Panc1 (cell line): ENCODE results near the gene CCNJL. TPM values are rescaled to one million over a fixed set of nuclear protein-coding genes. Genes with fewer than 3 reads are reported as not detected.

Experiments
- ATAC-seq: fragments of 200-7000 bp; cut with Tn5 transposase; 2 replicates; pipeline ENCODE4 v1.9.1; 2020; ENCODE audit warnings: mild to moderate bottlenecking, moderate library complexity
- BruUV-seq: library from RNA; stranded (reverse); fragments of 400-500 nt; replicated peaks from 2 replicates; lab custom pipeline; 2021; lab: Mats Ljungman, UMichigan
- CTCF ChIA-PET: fragments of 300-600 bp; sonication (Branson Sonifier 250); formaldehyde crosslinking; loops from one replicate; lab custom pipeline; 2022; ENCODE audit warnings: antibody characterized with exemption; lab: Charles Lee
- POLR2A ChIA-PET: fragments of 300-600 bp; sonication (Branson Sonifier 250); formaldehyde crosslinking; loops from one replicate; lab custom pipeline; 2022; ENCODE audit warnings: antibody characterized with exemption; lab: Charles Lee
- DNase-seq: peaks from one replicate; pipeline ENCODE4 v3.0.0-alpha.2; 2010; ENCODE audit warnings: low read depth, low spot score
- H3K27ac ChIP-seq: 2 replicates; pipeline ENCODE4 v1.5.1; 2011; ENCODE audit warnings: mild to moderate bottlenecking, low read length, inconsistent platforms
- H3K27me3 ChIP-seq: fragments of 200-500 bp; sonication (Bioruptor generic); 2 replicates; pipeline ENCODE4 v1.6.0; 2014; ENCODE audit warnings: low read length, inconsistent platforms; ENCODE audit not compliant: control insufficient read depth, insufficient read depth
- H3K36me3 ChIP-seq: fragments of 200-500 bp; sonication (Bioruptor generic); 2 replicates; pipeline ENCODE4 v1.5.1; 2014; ENCODE audit warnings: inconsistent platforms, mild to moderate bottlenecking, low read length, moderate library complexity; ENCODE audit not compliant: control insufficient read depth, insufficient read depth
- H3K4me1 ChIP-seq: 2 replicates; pipeline ENCODE4 v1.5.1; 2011; ENCODE audit warnings: inconsistent platforms, mild to moderate bottlenecking, low read length, moderate library complexity; ENCODE audit not compliant: control insufficient read depth, insufficient read depth
- H3K4me3 ChIP-seq, 2 experiments: 2 replicates each; pipeline ENCODE4 v1.5.1; 2011 to 2012; ENCODE audit warnings: low read depth in 2 of 2, low read length in 2 of 2, mild to moderate bottlenecking in 2 of 2, inconsistent platforms in 1 of 2, moderate library complexity in 1 of 2
- H3K9me3 ChIP-seq: fragments of 200-500 bp; sonication (Bioruptor generic); 2 replicates; pipeline ENCODE4 v1.5.1; 2014; ENCODE audit warnings: low read depth, mild to moderate bottlenecking, inconsistent platforms, low read length, moderate library complexity; ENCODE audit not compliant: control insufficient read depth, insufficient read depth
- CTCF ChIP-seq: fragments of 450-650 bp; IDR thresholded peaks from 2 replicates; pipeline ENCODE4 v1.5.1; 2017; ENCODE audit warnings: mild to moderate bottlenecking
- POLR2AphosphoS5 ChIP-seq: IDR thresholded peaks from 2 replicates; pipeline ENCODE4 v1.6.1; 2012; ENCODE audit warnings: mild to moderate bottlenecking, low read depth, low read length, moderate library complexity
- REST ChIP-seq, 2 experiments: IDR thresholded peaks; 2 replicates each; pipeline ENCODE4 v1.6.1; 2011 to 2012; ENCODE audit warnings: low read depth in 2 of 2, control low read depth in 1 of 2, low read length in 1 of 2, mild to moderate bottlenecking in 1 of 2, moderate library complexity in 1 of 2; ENCODE audit not compliant: insufficient read depth in 1 of 2
- SIN3A ChIP-seq: IDR thresholded peaks from 2 replicates; pipeline ENCODE4 v1.6.1; 2012; ENCODE audit warnings: low read depth, mild to moderate bottlenecking, low read length, moderate library complexity, borderline replicate concordance; ENCODE audit not compliant: insufficient read depth
- TCF7L2 ChIP-seq: IDR thresholded peaks from 2 replicates; pipeline ENCODE4 v1.6.1; 2011; ENCODE audit warnings: mild to moderate bottlenecking, low read depth, low read length, inconsistent platforms
- in situ Hi-C: cut with HindIII; loops from 2 replicates; pipeline ENCODE4 v1.10.0; 2016; ENCODE audit warnings: low sequenced_read_pairs, low pct_unique_long_range_greater_than_20kb
- intact Hi-C: fragments of 100-400 bp; cut with micrococcal nuclease; formaldehyde crosslinking; loops from one replicate; pipeline ENCODE4 v1.10.0; 2022; ENCODE audit not compliant: unreplicated experiment
- total RNA-seq: library from RNA; stranded (reverse); gene quantifications from one replicate; pipeline ENCODE4 v1.2.1, GENCODE V29; 2021; ENCODE audit not compliant: unreplicated experiment

The CCNJL gene
- total RNA-seq, 1 experiment from 2014 or later: 35.0 TPM

GRCh38 chr5:160274483-160274931, 37.9 kb downstream of the CCNJL start:
- ATAC-seq (no peak), DNase-seq (no peak)
- Histone ChIP-seq H3K36me3 (peaks cover 3% of the 10 kb centered on the region; the same call in 1 of the 2 replicates), H3K9me3 (no peaks in the 10 kb centered on the region), H3K27ac (no peak overlapping the region), H3K4me1 (no peaks in the 10 kb centered on the region; the same call in 1 of the 2 replicates), H3K27me3 (no peaks in the 10 kb centered on the region), H3K4me3 (no peak overlapping the region)
- ChIA-PET POLR2A (interaction anchor here (0.6 kb wide), 1 partner anchor 1180 kb away, joined by 3 read pairs; no protein-coding TSS in a partner anchor), CTCF (interaction anchor here (1.1 kb wide), 1 partner anchor 71 kb away, joined by 6 read pairs; no protein-coding TSS in a partner anchor)
- no peak for TF ChIP-seq REST (IDR thresholded peaks at IDR 0.05; ENCODE audit: insufficient read depth in 1 of 2, low read depth in 2 of 2, low read length in 1 of 2)
- in situ Hi-C loops (no loop called here), intact Hi-C loops (no loop called here)
- no TSS peak for BruUV-seq

- BruUV-seq: no TSS peak
- no peaks in the 10 kb centered on the region for H3K27me3 ChIP-seq
- in situ Hi-C loops: no loop called here
- no peak for TF ChIP-seq POLR2AphosphoS5
- no peak for TF ChIP-seq CTCF
- no peak for TF ChIP-seq REST (IDR thresholded peaks at IDR 0.05; ENCODE audit: insufficient read depth in 1 of 2, low read depth in 2 of 2, low read length in 1 of 2)
- no peak for TF ChIP-seq SIN3A
- no peak for TF ChIP-seq TCF7L2
- no peaks in the 10 kb centered on the region for H3K9me3 ChIP-seq
- POLR2A ChIA-PET: no interaction called here
- intact Hi-C loops: no loop called here
- H3K36me3 ChIP-seq: peaks cover 6% of the 10 kb centered on the region; the same call in 1 of the 2 replicates
- H3K4me3 ChIP-seq: no peak overlapping the region
- no peak overlapping the region for H3K27ac ChIP-seq
- CTCF ChIA-PET: interaction anchor here (0.9 kb wide), 2 partner anchors 30 to 51 kb away, joined by 3 to 7 read pairs; no protein-coding TSS in a partner anchor
- no peak for ATAC-seq
- no peaks in the 10 kb centered on the region; the same call in 1 of the 2 replicates for H3K4me1 ChIP-seq
- DNase-seq: no peak
Observed at GRCh38 chr5:160272889-160273288, 39.5 kb downstream of the CCNJL start.
